K562 (cell line): ENCODE measurements around the gene ILF3.

Experiments used
- CBX2 ChIP-seq: fragments of 200-600 bp; sonication (generic); IDR thresholded peaks from one replicate; pipeline ENCODE4 v1.6.1; 2012; ENCODE audit warnings: mild to moderate bottlenecking, low read length, inconsistent platforms; ENCODE audit not compliant: insufficient read depth, poor library complexity, severe bottlenecking
- EWSR1 ChIP-seq: fragments of 450-650 bp; IDR thresholded peaks from 2 replicates; pipeline ENCODE4 v1.6.1; 2018; ENCODE audit warnings: borderline replicate concordance, mild to moderate bottlenecking, low read depth, moderate library complexity; ENCODE audit not compliant: partially characterized antibody
- MEF2D ChIP-seq: conservative IDR thresholded peaks from 2 replicates; pipeline ENCODE4 v1.6.1; 2016; ENCODE audit warnings: low read depth, missing genetic modification characterization, missing compliant biosample characterization
- TF ChIP-seq, protein P1 (sequence below), 2 experiments: fragments of 450-650 bp in 1 of 2; sonication (generic) in 1 of 2; formaldehyde crosslinking in 1 of 2; IDR thresholded peaks in 1 of 2; conservative IDR thresholded peaks in 1 of 2; 2 replicates each; pipeline versions ENCODE4 v1.6.1 to v1.8.1; 2016 to 2023; ENCODE audit warnings: mild to moderate bottlenecking in 2 of 2, moderate library complexity in 2 of 2, inconsistent platforms in 1 of 2, missing genetic modification reagents in 1 of 2
- TF ChIP-seq, protein P2 (sequence below): fragments of 450-650 bp; IDR thresholded peaks from 2 replicates; pipeline ENCODE4 v1.6.1; 2014; ENCODE audit warnings: low read depth, mild to moderate bottlenecking, moderate library complexity, borderline replicate concordance
- TF ChIP-seq, protein P3 (sequence below), 3 experiments: IDR thresholded peaks in 2 of 3; conservative IDR thresholded peaks in 1 of 3; 2 replicates each; pipeline ENCODE4 v1.5.1; 2011 to 2012; ENCODE audit warnings: low read length in 3 of 3, mild to moderate bottlenecking in 3 of 3, control low read depth in 2 of 3, improper control_type of control experiment in 1 of 3, inconsistent platforms in 1 of 3, low read depth in 1 of 3, mixed read lengths in 1 of 3, moderate library complexity in 1 of 3; ENCODE audit not compliant: insufficient read depth in 2 of 3
- TF ChIP-seq, protein P4 (sequence below), 3 experiments: fragments of 200-800 bp in 1 of 3; sonication (Bioruptor generic) in 1 of 3; sonication (generic) in 1 of 3; formaldehyde crosslinking in 1 of 3; IDR thresholded peaks; 2 replicates each; pipeline versions ENCODE4 v1.6.1 to v1.8.0; 2016 to 2022; ENCODE audit warnings: mild to moderate bottlenecking in 2 of 3, missing compliant biosample characterization in 2 of 3, missing genetic modification characterization in 2 of 3, missing genetic modification reagents in 1 of 3
- TF ChIP-seq, protein P5 (sequence below): fragments of 250-450 bp; sonication (Bioruptor Pico); IDR thresholded peaks from 2 replicates; pipeline ENCODE4 v1.5.0; 2021
- TF ChIP-seq, protein P6 (sequence below): fragments of 450-650 bp; formaldehyde crosslinking; IDR thresholded peaks from 2 replicates; pipeline ENCODE4 v1.4.0; 2022; ENCODE audit warnings: missing genetic modification characterization

DNA sequence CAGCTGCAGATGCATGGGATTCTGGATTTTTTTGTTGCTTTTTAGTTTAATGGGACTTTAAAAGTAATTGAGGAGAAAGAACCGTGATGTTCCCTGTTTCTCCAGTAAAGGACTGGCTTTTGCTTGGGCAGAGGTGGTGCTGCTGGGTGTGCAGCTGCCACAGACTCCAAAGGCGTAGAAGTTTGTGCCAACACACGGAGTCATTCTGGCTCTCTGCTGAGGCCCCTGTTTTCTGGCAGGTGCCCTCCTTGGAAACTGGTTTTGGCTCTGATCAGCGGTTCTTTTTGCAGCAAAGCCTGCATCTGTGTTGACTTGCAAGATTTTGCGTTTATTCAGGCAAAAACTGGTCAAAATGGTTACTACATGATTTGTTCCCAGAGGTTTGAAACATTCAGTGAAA, 31.1 kb downstream of the ILF3 start:
- TF ChIP-seq, protein P1, sequence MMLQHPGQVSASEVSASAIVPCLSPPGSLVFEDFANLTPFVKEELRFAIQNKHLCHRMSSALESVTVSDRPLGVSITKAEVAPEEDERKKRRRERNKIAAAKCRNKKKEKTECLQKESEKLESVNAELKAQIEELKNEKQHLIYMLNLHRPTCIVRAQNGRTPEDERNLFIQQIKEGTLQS (IDR thresholded peaks at IDR 0.05) = no peak
- TF ChIP-seq, protein P1 (CRISPR knock-in tag; conservative IDR thresholded peaks at IDR 0.05) = no peak
- TF ChIP-seq, protein P2, sequence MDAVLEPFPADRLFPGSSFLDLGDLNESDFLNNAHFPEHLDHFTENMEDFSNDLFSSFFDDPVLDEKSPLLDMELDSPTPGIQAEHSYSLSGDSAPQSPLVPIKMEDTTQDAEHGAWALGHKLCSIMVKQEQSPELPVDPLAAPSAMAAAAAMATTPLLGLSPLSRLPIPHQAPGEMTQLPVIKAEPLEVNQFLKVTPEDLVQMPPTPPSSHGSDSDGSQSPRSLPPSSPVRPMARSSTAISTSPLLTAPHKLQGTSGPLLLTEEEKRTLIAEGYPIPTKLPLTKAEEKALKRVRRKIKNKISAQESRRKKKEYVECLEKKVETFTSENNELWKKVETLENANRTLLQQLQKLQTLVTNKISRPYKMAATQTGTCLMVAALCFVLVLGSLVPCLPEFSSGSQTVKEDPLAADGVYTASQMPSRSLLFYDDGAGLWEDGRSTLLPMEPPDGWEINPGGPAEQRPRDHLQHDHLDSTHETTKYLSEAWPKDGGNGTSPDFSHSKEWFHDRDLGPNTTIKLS = no peak
- no peak for TF ChIP-seq MEF2D (tag)
- TF ChIP-seq, protein P3, sequence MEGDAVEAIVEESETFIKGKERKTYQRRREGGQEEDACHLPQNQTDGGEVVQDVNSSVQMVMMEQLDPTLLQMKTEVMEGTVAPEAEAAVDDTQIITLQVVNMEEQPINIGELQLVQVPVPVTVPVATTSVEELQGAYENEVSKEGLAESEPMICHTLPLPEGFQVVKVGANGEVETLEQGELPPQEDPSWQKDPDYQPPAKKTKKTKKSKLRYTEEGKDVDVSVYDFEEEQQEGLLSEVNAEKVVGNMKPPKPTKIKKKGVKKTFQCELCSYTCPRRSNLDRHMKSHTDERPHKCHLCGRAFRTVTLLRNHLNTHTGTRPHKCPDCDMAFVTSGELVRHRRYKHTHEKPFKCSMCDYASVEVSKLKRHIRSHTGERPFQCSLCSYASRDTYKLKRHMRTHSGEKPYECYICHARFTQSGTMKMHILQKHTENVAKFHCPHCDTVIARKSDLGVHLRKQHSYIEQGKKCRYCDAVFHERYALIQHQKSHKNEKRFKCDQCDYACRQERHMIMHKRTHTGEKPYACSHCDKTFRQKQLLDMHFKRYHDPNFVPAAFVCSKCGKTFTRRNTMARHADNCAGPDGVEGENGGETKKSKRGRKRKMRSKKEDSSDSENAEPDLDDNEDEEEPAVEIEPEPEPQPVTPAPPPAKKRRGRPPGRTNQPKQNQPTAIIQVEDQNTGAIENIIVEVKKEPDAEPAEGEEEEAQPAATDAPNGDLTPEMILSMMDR (IDR thresholded peaks at IDR 0.05 in 2 of 3, conservative IDR thresholded peaks at IDR 0.05 in 1 of 3; ENCODE audit: insufficient read depth in 2 of 3, low read depth in 1 of 3, low read length in 3 of 3) = no peak
- TF ChIP-seq EWSR1 = no peak
- TF ChIP-seq CBX2 = no peak
- TF ChIP-seq, protein P4, sequence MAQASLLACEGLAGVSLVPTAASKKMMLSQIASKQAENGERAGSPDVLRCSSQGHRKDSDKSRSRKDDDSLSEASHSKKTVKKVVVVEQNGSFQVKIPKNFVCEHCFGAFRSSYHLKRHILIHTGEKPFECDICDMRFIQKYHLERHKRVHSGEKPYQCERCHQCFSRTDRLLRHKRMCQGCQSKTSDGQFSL (CRISPR knock-in tag; IDR thresholded peaks at IDR 0.05) = no peak
- TF ChIP-seq, protein P4 (tag; IDR thresholded peaks at IDR 0.05) = no peak
- TF ChIP-seq, protein P5, sequence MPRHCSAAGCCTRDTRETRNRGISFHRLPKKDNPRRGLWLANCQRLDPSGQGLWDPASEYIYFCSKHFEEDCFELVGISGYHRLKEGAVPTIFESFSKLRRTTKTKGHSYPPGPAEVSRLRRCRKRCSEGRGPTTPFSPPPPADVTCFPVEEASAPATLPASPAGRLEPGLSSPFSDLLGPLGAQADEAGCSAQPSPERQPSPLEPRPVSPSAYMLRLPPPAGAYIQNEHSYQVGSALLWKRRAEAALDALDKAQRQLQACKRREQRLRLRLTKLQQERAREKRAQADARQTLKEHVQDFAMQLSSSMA (CRISPR knock-in tag) = no peak
- TF ChIP-seq, protein P6, sequence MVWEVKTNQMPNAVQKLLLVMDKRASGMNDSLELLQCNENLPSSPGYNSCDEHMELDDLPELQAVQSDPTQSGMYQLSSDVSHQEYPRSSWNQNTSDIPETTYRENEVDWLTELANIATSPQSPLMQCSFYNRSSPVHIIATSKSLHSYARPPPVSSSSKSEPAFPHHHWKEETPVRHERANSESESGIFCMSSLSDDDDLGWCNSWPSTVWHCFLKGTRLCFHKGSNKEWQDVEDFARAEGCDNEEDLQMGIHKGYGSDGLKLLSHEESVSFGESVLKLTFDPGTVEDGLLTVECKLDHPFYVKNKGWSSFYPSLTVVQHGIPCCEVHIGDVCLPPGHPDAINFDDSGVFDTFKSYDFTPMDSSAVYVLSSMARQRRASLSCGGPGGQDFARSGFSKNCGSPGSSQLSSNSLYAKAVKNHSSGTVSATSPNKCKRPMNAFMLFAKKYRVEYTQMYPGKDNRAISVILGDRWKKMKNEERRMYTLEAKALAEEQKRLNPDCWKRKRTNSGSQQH = no peak
